Tibial nerve (tissue), 4 donors: ENCODE results near the gene TCP11X2.

Experiments used
- CTCF ChIP-seq, 5 experiments: fragments of 200-600 bp in 3 of 5; fragments of 450-650 bp in 2 of 5; sonication (generic) in 3 of 5; IDR thresholded peaks; one replicate each; pipeline ENCODE4 v1.5.1; 2016 to 2019; ENCODE audit warnings: antibody characterized with exemption in 5 of 5, mild to moderate bottlenecking in 3 of 5, moderate library complexity in 2 of 5
- EP300 ChIP-seq, 2 donors: sonication (generic); formaldehyde crosslinking; IDR thresholded peaks; one replicate each; pipeline ENCODE4 v1.6.1; 2017; ENCODE audit warnings: antibody characterized with exemption in 2 of 2, mild to moderate bottlenecking in 1 of 2

DNA sequence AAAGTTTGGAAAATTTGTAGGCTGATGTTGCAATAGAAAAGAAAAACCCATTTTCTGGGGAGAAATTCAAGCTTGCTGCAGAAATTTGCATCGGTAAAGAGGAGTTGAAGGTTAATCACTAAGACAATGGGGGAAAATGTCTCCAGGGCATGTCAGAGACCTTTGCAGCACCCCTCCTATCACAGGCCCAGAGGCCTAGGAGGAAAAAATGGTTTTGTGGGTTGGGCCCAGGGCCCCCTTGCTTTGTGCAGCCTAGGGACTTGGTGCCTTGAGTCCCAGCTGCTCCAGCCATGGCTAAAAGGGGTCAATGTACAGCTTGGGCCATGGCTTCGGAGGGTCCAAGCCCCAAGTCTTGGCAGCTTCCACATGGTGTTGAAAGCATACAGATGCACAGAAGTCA is 27.1 kb upstream of the TCP11X2 start:
- no peak for TF ChIP-seq CTCF (IDR thresholded peaks at IDR 0.05)
- TF ChIP-seq EP300 (IDR thresholded peaks at IDR 0.05), result no peak
